CD4-positive, alpha-beta T cell treated with Interleukin-15 for 4 hours (primary cell): Measurements from ENCODE around the gene ATP11B.
A peak's percentile ranks its signal among the peaks of the same experiment; 100 is the strongest.

ENCODE experiments used
- DNase-seq: peaks from one replicate; pipeline ENCODE4 v3.0.0-alpha.2; 2020; ENCODE audit warnings: low spot score

The ATP11B gene

DNA sequence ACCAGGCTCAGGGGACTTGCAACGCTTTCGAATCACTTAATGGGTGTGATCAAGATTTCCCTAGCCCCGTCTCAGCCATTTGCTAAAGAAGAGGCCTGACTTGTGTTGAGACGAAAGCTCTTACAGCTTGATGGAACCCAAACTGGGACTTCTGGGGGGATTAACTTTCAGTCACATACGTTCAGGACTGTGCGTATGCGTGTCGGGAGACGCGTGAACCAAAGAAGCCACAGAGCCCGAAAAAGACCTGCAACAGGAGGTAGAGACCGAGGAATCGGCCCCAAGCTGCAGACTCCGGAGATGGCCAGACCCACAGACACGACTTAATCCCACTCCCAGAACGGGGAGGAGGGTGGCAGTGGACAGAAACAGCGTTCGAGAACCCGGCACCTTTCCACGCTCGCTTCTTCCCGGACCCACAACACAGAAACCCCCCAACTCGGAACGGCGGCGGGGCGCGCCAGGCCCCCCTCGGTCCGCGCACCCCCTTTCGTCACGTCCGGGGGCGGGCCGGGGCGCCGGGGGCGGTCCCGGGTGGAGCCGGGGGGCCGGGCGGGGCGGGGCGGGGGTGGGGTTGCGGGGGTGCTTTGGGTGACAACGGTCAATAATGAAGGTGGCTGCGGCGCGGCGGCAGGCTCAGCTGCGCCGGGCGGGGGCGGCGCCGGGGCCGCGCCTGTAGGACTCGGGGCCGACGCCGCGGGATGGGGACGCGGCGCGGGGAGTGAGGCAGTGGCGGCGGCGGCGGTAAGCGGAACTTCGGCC lies at the start of gene ATP11B:
ATP11B (plus strand) TSS at position 604 of the 762 bp plus-strand sequence. CDS start 256 bp downstream, outside the sequence.
- peak; percentile 79 for DNase-seq

DNA sequence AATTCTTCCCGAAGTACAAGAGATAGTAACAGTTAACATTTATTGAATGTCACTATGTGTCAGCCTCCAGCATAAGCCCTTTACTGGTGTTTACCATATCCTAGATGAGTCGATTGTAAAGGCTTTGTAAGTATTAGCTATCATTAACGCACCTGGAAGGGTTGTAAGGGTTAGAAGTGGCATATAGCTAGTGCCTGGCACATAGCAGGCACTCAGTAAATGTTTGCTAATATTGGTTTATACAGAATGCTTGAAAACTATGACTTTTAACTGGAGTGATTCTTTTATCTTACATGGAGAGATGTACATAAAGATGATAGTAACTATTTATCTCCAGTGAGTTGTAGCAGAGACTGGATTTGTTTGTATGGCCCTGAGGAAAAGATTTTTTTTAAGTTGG lies 46.3 kb upstream of the ATP11B start:
- no peak for DNase-seq

- DNase-seq: no peak
These were observed 38.0 kb upstream of the ATP11B start for GRCh38 chr3:182755308-182755707.

GRCh38 chr3:182755712-182756111 lies 37.6 kb upstream of the ATP11B start:
- no peak for DNase-seq

DNA sequence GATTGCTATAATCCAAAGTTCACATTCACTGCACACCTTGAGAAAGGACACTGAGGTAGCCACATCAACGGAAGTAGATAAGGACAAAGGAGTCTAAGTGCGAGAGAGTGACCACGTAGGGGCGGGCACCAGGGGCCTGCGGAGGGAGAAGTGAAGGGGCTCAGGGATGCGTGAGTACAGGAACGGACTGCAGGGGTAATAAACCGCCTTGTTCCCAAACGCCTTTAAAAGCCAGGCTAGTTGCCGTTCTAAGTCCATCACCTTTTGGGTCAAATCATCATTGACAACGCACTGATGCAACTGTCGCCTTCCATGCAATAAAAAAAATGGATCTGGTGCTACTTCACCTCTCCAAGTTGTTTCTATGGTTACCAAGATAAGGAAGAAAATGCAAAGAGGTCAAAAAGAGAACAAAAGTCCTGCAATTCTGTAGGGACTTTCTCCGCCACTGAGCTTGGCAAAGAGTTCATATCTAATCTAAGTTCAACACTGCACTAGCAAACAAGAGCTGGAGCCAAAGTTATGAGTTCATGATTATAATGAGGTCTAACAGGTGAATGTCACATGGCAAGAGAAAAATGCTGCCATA lies 32.6 kb upstream of the ATP11B start:
- no peak for DNase-seq

DNA sequence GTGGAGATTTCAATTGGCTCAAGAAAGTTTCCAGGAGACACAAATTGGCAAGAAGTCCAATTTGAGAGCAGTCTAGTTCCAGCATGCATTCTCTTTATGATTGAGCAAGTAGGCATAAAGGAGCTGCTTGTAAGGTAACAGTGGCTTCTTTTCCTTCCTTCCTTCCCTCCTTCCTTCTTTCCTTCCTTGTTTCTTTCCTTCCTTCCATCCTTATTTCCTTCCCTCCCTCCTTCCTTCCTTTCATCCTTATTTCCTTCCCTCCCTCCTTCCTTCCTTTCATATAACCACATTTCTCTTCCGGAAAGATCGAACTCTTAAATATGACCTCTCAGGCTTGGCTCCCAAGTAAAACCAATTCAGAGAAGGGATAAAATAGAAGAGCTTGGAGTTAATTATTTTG lies 29.4 kb upstream of the ATP11B start:
- no peak for DNase-seq

DNA sequence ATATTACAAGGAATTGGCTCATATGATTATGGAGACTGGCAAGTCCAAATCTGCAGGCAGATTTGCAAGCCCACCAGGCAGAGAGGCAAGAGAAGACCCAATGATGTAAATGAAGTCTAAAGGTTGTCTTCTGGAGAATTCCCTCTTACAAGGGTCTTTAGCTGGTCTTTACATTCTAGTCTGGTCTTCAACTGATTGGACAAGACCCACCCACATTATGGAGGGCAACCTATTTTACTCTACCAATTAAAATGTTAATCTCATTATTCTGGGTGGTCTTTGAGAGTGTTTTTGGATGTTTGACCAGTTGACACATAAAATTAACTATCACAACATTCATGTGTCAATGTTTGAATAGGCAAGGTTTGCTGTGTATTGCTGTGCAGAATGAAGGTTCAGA lies 28.0 kb upstream of the ATP11B start:
- DNase-seq: no peak

DNA sequence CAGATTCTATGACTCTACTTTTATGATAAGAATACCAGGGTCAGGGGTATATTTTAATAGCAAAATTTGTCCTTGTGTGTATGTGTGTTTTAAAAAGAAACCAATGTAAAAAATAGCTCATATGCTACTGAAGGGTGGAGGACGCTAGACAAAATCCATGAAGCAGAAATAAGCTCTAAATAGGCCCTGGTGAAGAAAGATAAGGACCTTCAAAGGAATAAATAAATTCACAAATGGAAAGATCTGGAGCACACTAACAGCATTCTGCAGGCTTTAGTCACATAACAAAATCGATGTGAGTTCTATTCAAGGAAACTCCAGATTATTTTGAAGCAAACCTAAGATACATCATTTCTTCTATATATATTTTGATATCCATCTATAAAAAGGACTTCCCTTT lies 27.2 kb upstream of the ATP11B start:
- DNase-seq: no peak

DNA sequence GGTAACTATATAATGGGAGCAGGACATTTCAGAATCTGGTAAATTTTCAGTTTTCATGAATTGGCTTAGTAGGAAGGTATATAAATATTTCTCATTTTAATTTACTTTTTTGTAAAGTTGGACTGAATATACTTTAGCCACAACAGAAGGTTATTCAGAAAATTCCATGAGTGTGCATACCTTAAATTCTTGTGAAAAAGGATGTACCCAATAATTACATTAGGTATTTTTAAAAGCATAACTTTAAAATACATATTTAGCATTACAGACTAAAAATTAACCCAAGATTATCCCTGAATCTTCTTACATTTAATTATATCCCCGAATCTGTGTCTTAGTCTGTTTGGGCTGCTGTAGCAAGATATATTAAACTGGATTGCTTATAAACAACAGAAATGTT lies 24.9 kb upstream of the ATP11B start:
- no peak for DNase-seq

DNA sequence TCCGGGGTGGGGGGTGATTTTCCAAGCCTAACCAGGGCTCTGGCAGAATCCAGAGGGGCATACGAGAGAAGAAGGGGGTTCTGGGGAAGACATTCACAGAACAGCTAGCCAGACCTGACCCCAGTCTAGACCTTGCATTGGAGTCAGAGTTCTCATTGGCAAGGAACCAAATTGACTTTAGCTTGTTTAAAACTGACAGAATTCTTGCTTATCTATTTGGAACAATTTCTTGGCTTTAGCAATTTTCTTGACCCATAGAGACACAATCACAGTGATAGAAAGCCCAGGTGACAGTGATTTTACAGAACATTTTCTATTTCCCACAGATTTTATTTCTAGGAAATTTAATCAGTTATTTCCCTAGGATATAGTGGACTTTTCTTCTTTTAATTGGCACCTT lies 23.6 kb upstream of the ATP11B start:
- DNase-seq: no peak

- DNase-seq: no peak
These were observed 11.2 kb upstream of the ATP11B start for GRCh38 chr3:182782149-182782548.

DNA sequence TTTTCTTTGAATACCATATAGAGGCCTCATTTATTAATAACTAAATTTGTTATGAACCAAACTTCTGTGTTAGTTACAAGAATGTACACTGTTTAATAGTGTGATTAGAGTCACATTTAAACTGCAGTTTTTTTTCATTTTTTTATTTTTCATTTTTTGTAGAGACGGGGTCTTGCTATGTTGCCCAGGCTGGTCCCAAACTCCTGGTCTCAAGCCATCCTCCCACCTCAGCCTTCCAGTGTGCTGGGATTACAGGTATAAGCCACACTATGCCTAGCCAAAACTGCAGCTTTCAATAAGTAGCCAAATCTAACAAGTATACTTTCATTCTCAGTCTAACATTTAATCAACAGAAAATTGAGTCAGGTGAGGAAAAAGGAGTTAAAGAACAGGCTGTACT lies 10.2 kb upstream of the ATP11B start:
- no peak for DNase-seq

DNA sequence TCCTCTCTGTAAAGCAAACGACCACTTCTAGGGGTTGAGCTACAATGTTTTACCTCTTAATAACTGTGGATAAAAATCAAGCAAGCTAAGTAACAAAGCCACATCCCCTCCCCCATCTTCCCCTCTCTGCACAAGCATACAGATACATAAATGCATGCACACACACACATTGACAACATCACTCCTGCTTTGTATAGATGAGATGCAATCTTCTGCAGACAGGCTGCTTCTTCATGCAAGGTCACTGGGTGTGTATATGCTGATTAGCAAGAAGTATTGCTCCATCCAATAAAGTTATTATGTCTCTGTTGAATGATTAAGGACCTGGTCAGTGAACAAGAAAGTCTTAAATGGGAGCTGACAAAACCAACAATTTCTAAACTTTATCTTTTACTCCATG lies 8.8 kb upstream of the ATP11B start:
- DNase-seq: no peak

GRCh38 chr3:182785142-182785541 lies 8.2 kb upstream of the ATP11B start:
- DNase-seq: no peak

GRCh38 chr3:182785756-182786155 lies 7.5 kb upstream of the ATP11B start:
- DNase-seq: no peak

GRCh38 chr3:182786564-182787196 lies 6.6 kb upstream of the ATP11B start:
- DNase-seq: no peak

- DNase-seq: no peak
These were observed 5.8 kb upstream of the ATP11B start for GRCh38 chr3:182787302-182788036.

- DNase-seq: no peak
These were observed 3.9 kb upstream of the ATP11B start for GRCh38 chr3:182789371-182789770.

DNA sequence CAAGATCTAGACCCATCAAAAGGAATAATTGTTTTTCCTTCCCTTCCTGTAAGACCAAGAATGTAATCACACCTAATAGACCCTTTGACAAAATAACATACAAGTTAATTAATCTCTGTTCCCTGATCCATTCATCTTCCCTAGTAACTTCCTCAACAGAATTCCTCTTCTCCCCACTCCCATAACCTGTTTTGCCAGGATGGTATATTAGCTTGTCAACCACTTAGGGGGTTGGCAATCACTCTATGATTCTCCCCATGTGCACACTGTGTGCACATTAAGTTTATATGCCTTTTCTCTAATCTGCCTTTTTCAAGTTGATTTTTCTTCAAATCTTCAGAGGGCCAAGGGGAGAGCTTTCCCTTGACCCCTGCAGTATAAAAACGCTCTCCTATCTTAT lies 2.7 kb upstream of the ATP11B start:
- DNase-seq: no peak

GRCh38 chr3:182793663-182794454 lies 555 bp downstream of the ATP11B start:
- DNase-seq: peak; percentile 39

- no peak for DNase-seq
These were observed 1.4 kb downstream of the ATP11B start for GRCh38 chr3:182794455-182795388.
